Measurements from ENCODE around the gene ZCCHC3. TPM values are rescaled to one million over a fixed set of nuclear protein-coding genes. Genes with fewer than 3 reads are reported as not detected.

The ZCCHC3 gene
- total RNA-seq, 2 donors from 2014 or later: 21.3 to 21.6 TPM

- DNase-seq (peak; percentile 72 to 75), ATAC-seq (replicated peaks in 1 of 2) (peak; percentile 84 to 86)
- H3K4me3 Mint-ChIP-seq: peak overlapping the region; percentile 84 to 99
- H3K36me3 Mint-ChIP-seq (ENCODE audit: insufficient read depth in 2 of 2): peaks cover 9 to 13% of the 10 kb centered on the region in 2 donors
- H3K9me3 Mint-ChIP-seq: peaks cover 3 to 5% of the 10 kb centered on the region in 2 donors
- H3K27ac Mint-ChIP-seq: peak overlapping the region; percentile 36
- H3K27me3 Mint-ChIP-seq (ENCODE audit: low read depth): peaks cover 5% of the 10 kb centered on the region
- peaks cover 18% of the 10 kb centered on the region for H3K4me1 Mint-ChIP-seq (ENCODE audit: low read depth)
Measured at GRCh38 chr20:347640-348484, 50.5 kb downstream of the ZCCHC3 start.

GRCh38 chr20:348972-349841 lies 51.8 kb downstream of the ZCCHC3 start:
- H3K27me3 Mint-ChIP-seq (ENCODE audit: low read depth): peaks cover 5% of the 10 kb centered on the region
- DNase-seq: no peak
- peaks cover 7 to 8% of the 10 kb centered on the region in 2 donors for H3K36me3 Mint-ChIP-seq (ENCODE audit: insufficient read depth in 2 of 2)
- no peak for ATAC-seq (replicated peaks in 1 of 2)
- peaks cover 18% of the 10 kb centered on the region for H3K4me1 Mint-ChIP-seq (ENCODE audit: low read depth)
- peak overlapping the region in 1 of 2 donors; percentile 99 for H3K4me3 Mint-ChIP-seq
- H3K9me3 Mint-ChIP-seq: no peaks in the 10 kb centered on the region
- H3K27ac Mint-ChIP-seq: no peak overlapping the region

Other genes starting within 250 kb of the ZCCHC3 start
- not detected for gene DEFB125, start 209.9 kb upstream of the ZCCHC3 start, total RNA-seq
- gene DEFB126, start 155.0 kb upstream of the ZCCHC3 start, total RNA-seq: not detected
- gene DEFB127, start 140.1 kb upstream of the ZCCHC3 start, total RNA-seq: not detected
- gene DEFB128, start 107.9 kb upstream of the ZCCHC3 start, total RNA-seq: not detected
- gene DEFB129, start 70.3 kb upstream of the ZCCHC3 start, total RNA-seq: not detected
- gene DEFB132, start 39.8 kb upstream of the ZCCHC3 start, total RNA-seq: not detected
- 1 to 10 TPM; 6.4 to 9.4 TPM for gene C20orf96, start 6.8 kb upstream of the ZCCHC3 start, total RNA-seq
- gene SOX12, start 28.0 kb downstream of the ZCCHC3 start, total RNA-seq: 10 to 100 TPM in 1 of 2 donors, 1 to 10 TPM in 1; 7.8 to 11.7 TPM
- gene NRSN2, start 49.5 kb downstream of the ZCCHC3 start, total RNA-seq: 10 to 100 TPM; 12.9 to 14.7 TPM
- gene TRIB3, start 83.2 kb downstream of the ZCCHC3 start, total RNA-seq: 100 to 1,000 TPM; 165 to 281 TPM
- 100 to 1,000 TPM; 176 to 198 TPM for gene RBCK1, start 110.7 kb downstream of the ZCCHC3 start, total RNA-seq
- 10 to 100 TPM; 26.7 to 28.2 TPM for gene TBC1D20, start 165.0 kb downstream of the ZCCHC3 start, total RNA-seq
- 100 to 1,000 TPM; 168 to 184 TPM for gene CSNK2A1, start 246.2 kb downstream of the ZCCHC3 start, total RNA-seq